ENCODE data around the gene CCDC7.
"Not testable (repeated sequence)": the region's sequence is repeated elsewhere in the genome, so short reads cannot be mapped to it uniquely, and the experiment has no call there.

Gene CCDC7

GRCh38 chr10:32687116-32687515 is 241.2 kb downstream of the CCDC7 start:
- DNase-seq (no peak), ATAC-seq (ENCODE audit: insufficient read depth, low read depth) (no peak)
- Histone ChIP-seq H3K36me3 (ENCODE audit: insufficient read depth, low read length) (no peaks in the 10 kb centered on the region), H4K20me1 (ENCODE audit: insufficient read depth, low read length) (no peaks in the 10 kb centered on the region), H2AFZ (ENCODE audit: low read depth, low read length) (no peak overlapping the region), H3K9me3 (ENCODE audit: insufficient read depth, low read length, severe bottlenecking) (peaks cover 2% of the 10 kb centered on the region), H3K27ac (ENCODE audit: low read length) (no peak overlapping the region), H3K4me1 (ENCODE audit: insufficient read depth, low read length) (no peaks in the 10 kb centered on the region), H3K4me2 (ENCODE audit: insufficient read depth, low read length) (no peak overlapping the region), H3K4me3 (ENCODE audit: low read depth in 1 of 2, low read length in 2 of 2) (no peak overlapping the region), H3K79me2 (ENCODE audit: insufficient read depth, low read length) (no peaks in the 10 kb centered on the region), H3K27me3 (ENCODE audit: insufficient read depth, low read length, poor library complexity) (no peaks in the 10 kb centered on the region), H3K9ac (ENCODE audit: low read depth, low read length) (no peak overlapping the region)
- TF ChIP-seq CTCF (IDR thresholded peaks at IDR 0.05; ENCODE audit: borderline replicate concordance, extremely low read depth, low read length, poor library complexity, severe bottlenecking) (no peak), EZH2 (IDR thresholded peaks at IDR 0.05; ENCODE audit: borderline replicate concordance, low read depth, low read length, severe bottlenecking) (no peak)

- Histone ChIP-seq H2AFZ (ENCODE audit: low read depth, low read length) (no peak overlapping the region), H3K4me1 (ENCODE audit: insufficient read depth, low read length) (no peaks in the 10 kb centered on the region), H3K4me2 (ENCODE audit: insufficient read depth, low read length) (no peak overlapping the region), H3K27me3 (ENCODE audit: insufficient read depth, low read length, poor library complexity) (no peaks in the 10 kb centered on the region), H3K27ac (ENCODE audit: low read length) (no peak overlapping the region), H3K36me3 (ENCODE audit: insufficient read depth, low read length) (no peaks in the 10 kb centered on the region), H3K9me3 (ENCODE audit: insufficient read depth, low read length, severe bottlenecking) (peaks cover 2% of the 10 kb centered on the region), H3K9ac (ENCODE audit: low read depth, low read length) (no peak overlapping the region), H4K20me1 (ENCODE audit: insufficient read depth, low read length) (no peaks in the 10 kb centered on the region), H3K79me2 (ENCODE audit: insufficient read depth, low read length) (no peaks in the 10 kb centered on the region), H3K4me3 (ENCODE audit: low read depth in 1 of 2, low read length in 2 of 2) (no peak overlapping the region)
- TF ChIP-seq CTCF (IDR thresholded peaks at IDR 0.05; ENCODE audit: borderline replicate concordance, extremely low read depth, low read length, poor library complexity, severe bottlenecking) (no peak), EZH2 (IDR thresholded peaks at IDR 0.05; ENCODE audit: borderline replicate concordance, low read depth, low read length, severe bottlenecking) (no peak)
- DNase-seq (no peak), ATAC-seq (ENCODE audit: insufficient read depth, low read depth) (no peak)
These were observed 241.6 kb downstream of the CCDC7 start for GRCh38 chr10:32687546-32687945.

DNA sequence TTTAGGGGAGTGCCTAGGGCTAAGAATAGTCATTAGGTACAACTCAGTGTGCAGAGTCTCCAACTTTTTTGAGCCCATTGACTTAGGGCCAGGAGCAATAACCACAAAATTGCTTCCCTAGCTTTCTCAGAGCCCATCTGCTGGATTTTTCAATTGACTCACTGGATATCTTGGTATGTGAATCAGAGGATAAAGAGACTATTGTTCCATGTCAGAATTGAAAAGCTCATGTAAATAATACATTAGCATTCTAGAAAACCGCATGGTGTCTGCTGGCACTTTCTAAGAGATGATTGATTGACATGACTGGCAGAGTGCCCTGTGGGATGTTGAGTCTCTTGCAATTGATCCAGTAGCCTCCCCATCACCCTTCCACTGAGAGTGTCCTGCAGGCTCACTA is 246.2 kb downstream of the CCDC7 start:
- Histone ChIP-seq H3K27ac (ENCODE audit: low read length) (no peak overlapping the region), H3K4me1 (ENCODE audit: insufficient read depth, low read length) (no peaks in the 10 kb centered on the region), H3K36me3 (ENCODE audit: insufficient read depth, low read length) (peaks cover 3% of the 10 kb centered on the region), H3K27me3 (ENCODE audit: insufficient read depth, low read length, poor library complexity) (no peaks in the 10 kb centered on the region), H3K79me2 (ENCODE audit: insufficient read depth, low read length) (no peaks in the 10 kb centered on the region), H3K9me3 (ENCODE audit: insufficient read depth, low read length, severe bottlenecking) (peaks cover 2% of the 10 kb centered on the region), H3K4me2 (ENCODE audit: insufficient read depth, low read length) (no peak overlapping the region), H3K9ac (ENCODE audit: low read depth, low read length) (no peak overlapping the region), H3K4me3 (ENCODE audit: low read depth in 1 of 2, low read length in 2 of 2) (no peak overlapping the region), H2AFZ (ENCODE audit: low read depth, low read length) (no peak overlapping the region), H4K20me1 (ENCODE audit: insufficient read depth, low read length) (no peaks in the 10 kb centered on the region)
- TF ChIP-seq CTCF (IDR thresholded peaks at IDR 0.05; ENCODE audit: borderline replicate concordance, extremely low read depth, low read length, poor library complexity, severe bottlenecking) (no peak), EZH2 (IDR thresholded peaks at IDR 0.05; ENCODE audit: borderline replicate concordance, low read depth, low read length, severe bottlenecking) (no peak)
- DNase-seq: no peak
- no peak for ATAC-seq (ENCODE audit: insufficient read depth, low read depth)

- DNase-seq (no peak), ATAC-seq (ENCODE audit: insufficient read depth, low read depth) (no peak)
- H3K9ac ChIP-seq (ENCODE audit: low read depth, low read length): no peak overlapping the region
- H3K4me3 ChIP-seq (ENCODE audit: low read depth in 1 of 2, low read length in 2 of 2): no peak overlapping the region
- H3K36me3 ChIP-seq (ENCODE audit: insufficient read depth, low read length): peaks cover 5% of the 10 kb centered on the region
- H3K27ac ChIP-seq (ENCODE audit: low read length): no peak overlapping the region
- H3K4me2 ChIP-seq (ENCODE audit: insufficient read depth, low read length): no peak overlapping the region
- no peaks in the 10 kb centered on the region for H3K4me1 ChIP-seq (ENCODE audit: insufficient read depth, low read length)
- H4K20me1 ChIP-seq (ENCODE audit: insufficient read depth, low read length): no peaks in the 10 kb centered on the region
- H3K79me2 ChIP-seq (ENCODE audit: insufficient read depth, low read length): no peaks in the 10 kb centered on the region
- no peak overlapping the region for H2AFZ ChIP-seq (ENCODE audit: low read depth, low read length)
- TF ChIP-seq EZH2 (IDR thresholded peaks at IDR 0.05; ENCODE audit: borderline replicate concordance, low read depth, low read length, severe bottlenecking) (no peak), CTCF (IDR thresholded peaks at IDR 0.05; ENCODE audit: borderline replicate concordance, extremely low read depth, low read length, poor library complexity, severe bottlenecking) (no peak)
- H3K27me3 ChIP-seq (ENCODE audit: insufficient read depth, low read length, poor library complexity): no peaks in the 10 kb centered on the region
- peaks cover 4% of the 10 kb centered on the region for H3K9me3 ChIP-seq (ENCODE audit: insufficient read depth, low read length, severe bottlenecking)
These were observed 247.6 kb downstream of the CCDC7 start for GRCh38 chr10:32693441-32693979.

GRCh38 chr10:32699683-32700082 is 253.7 kb downstream of the CCDC7 start:
- DNase-seq; H3K4me1 ChIP-seq (ENCODE audit: insufficient read depth, low read length); H4K20me1 ChIP-seq (ENCODE audit: insufficient read depth, low read length); H3K4me2 ChIP-seq (ENCODE audit: insufficient read depth, low read length); H3K27me3 ChIP-seq (ENCODE audit: insufficient read depth, low read length, poor library complexity); ATAC-seq (ENCODE audit: insufficient read depth, low read depth); H3K36me3 ChIP-seq (ENCODE audit: insufficient read depth, low read length); H3K9me3 ChIP-seq (ENCODE audit: insufficient read depth, low read length, severe bottlenecking); H3K27ac ChIP-seq (ENCODE audit: low read length); H3K4me3 ChIP-seq (ENCODE audit: low read depth in 1 of 2, low read length in 2 of 2); H3K9ac ChIP-seq (ENCODE audit: low read depth, low read length); H3K79me2 ChIP-seq (ENCODE audit: insufficient read depth, low read length); H2AFZ ChIP-seq (ENCODE audit: low read depth, low read length): not testable (repeated sequence)
